ENCODE measurements around the gene NTRK3. TPM values are rescaled to one million over a fixed set of nuclear protein-coding genes. Genes with fewer than 3 reads are reported as not detected.

NTRK3 gene
- total and polyA plus RNA-seq, 4 donors: 0.21 to 2.9 (median 0.32) TPM

DNA sequence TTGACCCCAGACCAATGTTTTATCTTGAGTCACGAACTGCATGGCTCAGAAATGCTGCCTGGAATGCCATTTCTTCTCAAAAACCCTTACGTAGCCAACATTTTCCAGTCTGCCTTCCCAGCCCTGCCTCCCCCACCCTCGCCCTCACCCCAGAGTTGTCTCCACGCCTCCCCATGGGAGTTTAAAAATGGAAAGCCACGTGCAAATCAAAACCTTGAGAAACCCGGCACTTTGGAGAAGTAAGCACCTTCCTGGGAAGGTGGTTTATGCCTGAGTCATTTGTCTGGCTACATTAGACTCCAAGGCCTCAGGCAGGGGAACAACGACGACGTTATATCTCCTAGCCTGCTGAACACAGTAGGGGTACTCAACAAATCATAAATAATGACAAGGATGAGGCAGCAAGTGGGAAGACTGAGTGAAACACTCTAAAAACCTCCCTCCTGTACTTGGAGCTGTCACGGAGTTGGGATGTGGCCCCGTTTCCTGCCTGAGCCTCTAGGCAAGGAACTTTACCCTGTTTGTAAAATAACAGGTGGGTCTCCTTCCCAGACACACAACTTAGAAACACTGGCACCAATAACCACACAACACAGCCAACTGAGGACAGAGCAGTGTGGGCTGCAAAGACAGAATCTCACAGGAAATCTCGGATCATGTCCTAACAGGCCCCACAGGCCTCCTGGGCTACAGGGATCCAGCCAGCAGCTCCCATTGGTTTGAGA is 179.1 kb downstream of the NTRK3 start:
- WGBS: 67% methylated on average over 12 of the region's 12 CpGs
- no peak for DNase-seq (ENCODE audit: low spot score)
- Histone ChIP-seq H3K9me3 (ENCODE audit: control insufficient read depth in 4 of 4, low read length in 3 of 4) (no peaks in the 10 kb centered on the region), H3K9ac (ENCODE audit: low read depth in 1 of 2, low read length in 2 of 2) (no peak overlapping the region), H3K4me3 (ENCODE audit: low read depth in 1 of 3, low read length in 3 of 3) (no peak overlapping the region), H3K27me3 (ENCODE audit: control insufficient read depth in 4 of 4, insufficient read depth in 4 of 4, low read length in 3 of 4) (peaks cover 0 to 3% (median 0%) of the 10 kb centered on the region in 4 donors), H3K36me3 (ENCODE audit: control insufficient read depth in 4 of 4, insufficient read depth in 3 of 4, low read depth in 1 of 4, low read length in 3 of 4) (no peaks in the 10 kb centered on the region), H3K4me1 (ENCODE audit: control insufficient read depth in 4 of 4, insufficient read depth in 4 of 4, low read length in 3 of 4) (no peaks in the 10 kb centered on the region), H3K27ac (ENCODE audit: low read depth in 1 of 2, low read length in 2 of 2) (no peak overlapping the region)
- TF ChIP-seq, protein P1, sequence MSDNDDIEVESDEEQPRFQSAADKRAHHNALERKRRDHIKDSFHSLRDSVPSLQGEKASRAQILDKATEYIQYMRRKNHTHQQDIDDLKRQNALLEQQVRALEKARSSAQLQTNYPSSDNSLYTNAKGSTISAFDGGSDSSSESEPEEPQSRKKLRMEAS (IDR thresholded peaks at IDR 0.05): no peak
- TF ChIP-seq YY1 (IDR thresholded peaks at IDR 0.05) (no peak), TAF1 (conservative IDR thresholded peaks at IDR 0.05) (no peak), SP1 (IDR thresholded peaks at IDR 0.05) (no peak), HNF4G (IDR thresholded peaks at IDR 0.05) (no peak), JUND (IDR thresholded peaks at IDR 0.05) (no peak), HNF4A (conservative IDR thresholded peaks at IDR 0.05) (no peak), EGR1 (IDR thresholded peaks at IDR 0.05; ENCODE audit: low read depth in 2 of 2) (no peak), GABPA (IDR thresholded peaks at IDR 0.05 in 1 of 2, conservative IDR thresholded peaks at IDR 0.05 in 1 of 2) (no peak), RXRA (IDR thresholded peaks at IDR 0.05) (no peak), RAD21 (IDR thresholded peaks at IDR 0.05) (no peak), NR2F2 (IDR thresholded peaks at IDR 0.05) (no peak), FOXA2 (IDR thresholded peaks at IDR 0.05) (no peak)
- TF ChIP-seq, protein P2, sequence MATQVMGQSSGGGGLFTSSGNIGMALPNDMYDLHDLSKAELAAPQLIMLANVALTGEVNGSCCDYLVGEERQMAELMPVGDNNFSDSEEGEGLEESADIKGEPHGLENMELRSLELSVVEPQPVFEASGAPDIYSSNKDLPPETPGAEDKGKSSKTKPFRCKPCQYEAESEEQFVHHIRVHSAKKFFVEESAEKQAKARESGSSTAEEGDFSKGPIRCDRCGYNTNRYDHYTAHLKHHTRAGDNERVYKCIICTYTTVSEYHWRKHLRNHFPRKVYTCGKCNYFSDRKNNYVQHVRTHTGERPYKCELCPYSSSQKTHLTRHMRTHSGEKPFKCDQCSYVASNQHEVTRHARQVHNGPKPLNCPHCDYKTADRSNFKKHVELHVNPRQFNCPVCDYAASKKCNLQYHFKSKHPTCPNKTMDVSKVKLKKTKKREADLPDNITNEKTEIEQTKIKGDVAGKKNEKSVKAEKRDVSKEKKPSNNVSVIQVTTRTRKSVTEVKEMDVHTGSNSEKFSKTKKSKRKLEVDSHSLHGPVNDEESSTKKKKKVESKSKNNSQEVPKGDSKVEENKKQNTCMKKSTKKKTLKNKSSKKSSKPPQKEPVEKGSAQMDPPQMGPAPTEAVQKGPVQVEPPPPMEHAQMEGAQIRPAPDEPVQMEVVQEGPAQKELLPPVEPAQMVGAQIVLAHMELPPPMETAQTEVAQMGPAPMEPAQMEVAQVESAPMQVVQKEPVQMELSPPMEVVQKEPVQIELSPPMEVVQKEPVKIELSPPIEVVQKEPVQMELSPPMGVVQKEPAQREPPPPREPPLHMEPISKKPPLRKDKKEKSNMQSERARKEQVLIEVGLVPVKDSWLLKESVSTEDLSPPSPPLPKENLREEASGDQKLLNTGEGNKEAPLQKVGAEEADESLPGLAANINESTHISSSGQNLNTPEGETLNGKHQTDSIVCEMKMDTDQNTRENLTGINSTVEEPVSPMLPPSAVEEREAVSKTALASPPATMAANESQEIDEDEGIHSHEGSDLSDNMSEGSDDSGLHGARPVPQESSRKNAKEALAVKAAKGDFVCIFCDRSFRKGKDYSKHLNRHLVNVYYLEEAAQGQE (IDR thresholded peaks at IDR 0.05): no peak
- TF ChIP-seq, protein P3, sequence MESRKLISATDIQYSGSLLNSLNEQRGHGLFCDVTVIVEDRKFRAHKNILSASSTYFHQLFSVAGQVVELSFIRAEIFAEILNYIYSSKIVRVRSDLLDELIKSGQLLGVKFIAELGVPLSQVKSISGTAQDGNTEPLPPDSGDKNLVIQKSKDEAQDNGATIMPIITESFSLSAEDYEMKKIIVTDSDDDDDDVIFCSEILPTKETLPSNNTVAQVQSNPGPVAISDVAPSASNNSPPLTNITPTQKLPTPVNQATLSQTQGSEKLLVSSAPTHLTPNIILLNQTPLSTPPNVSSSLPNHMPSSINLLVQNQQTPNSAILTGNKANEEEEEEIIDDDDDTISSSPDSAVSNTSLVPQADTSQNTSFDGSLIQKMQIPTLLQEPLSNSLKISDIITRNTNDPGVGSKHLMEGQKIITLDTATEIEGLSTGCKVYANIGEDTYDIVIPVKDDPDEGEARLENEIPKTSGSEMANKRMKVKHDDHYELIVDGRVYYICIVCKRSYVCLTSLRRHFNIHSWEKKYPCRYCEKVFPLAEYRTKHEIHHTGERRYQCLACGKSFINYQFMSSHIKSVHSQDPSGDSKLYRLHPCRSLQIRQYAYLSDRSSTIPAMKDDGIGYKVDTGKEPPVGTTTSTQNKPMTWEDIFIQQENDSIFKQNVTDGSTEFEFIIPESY (IDR thresholded peaks at IDR 0.05): no peak
- TF ChIP-seq, protein P4, sequence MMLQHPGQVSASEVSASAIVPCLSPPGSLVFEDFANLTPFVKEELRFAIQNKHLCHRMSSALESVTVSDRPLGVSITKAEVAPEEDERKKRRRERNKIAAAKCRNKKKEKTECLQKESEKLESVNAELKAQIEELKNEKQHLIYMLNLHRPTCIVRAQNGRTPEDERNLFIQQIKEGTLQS (IDR thresholded peaks at IDR 0.05): no peak
- TF ChIP-seq, protein P5, sequence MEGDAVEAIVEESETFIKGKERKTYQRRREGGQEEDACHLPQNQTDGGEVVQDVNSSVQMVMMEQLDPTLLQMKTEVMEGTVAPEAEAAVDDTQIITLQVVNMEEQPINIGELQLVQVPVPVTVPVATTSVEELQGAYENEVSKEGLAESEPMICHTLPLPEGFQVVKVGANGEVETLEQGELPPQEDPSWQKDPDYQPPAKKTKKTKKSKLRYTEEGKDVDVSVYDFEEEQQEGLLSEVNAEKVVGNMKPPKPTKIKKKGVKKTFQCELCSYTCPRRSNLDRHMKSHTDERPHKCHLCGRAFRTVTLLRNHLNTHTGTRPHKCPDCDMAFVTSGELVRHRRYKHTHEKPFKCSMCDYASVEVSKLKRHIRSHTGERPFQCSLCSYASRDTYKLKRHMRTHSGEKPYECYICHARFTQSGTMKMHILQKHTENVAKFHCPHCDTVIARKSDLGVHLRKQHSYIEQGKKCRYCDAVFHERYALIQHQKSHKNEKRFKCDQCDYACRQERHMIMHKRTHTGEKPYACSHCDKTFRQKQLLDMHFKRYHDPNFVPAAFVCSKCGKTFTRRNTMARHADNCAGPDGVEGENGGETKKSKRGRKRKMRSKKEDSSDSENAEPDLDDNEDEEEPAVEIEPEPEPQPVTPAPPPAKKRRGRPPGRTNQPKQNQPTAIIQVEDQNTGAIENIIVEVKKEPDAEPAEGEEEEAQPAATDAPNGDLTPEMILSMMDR (IDR thresholded peaks at IDR 0.05; ENCODE audit: low read depth, low read length, missing input control): no peak
